Breast epithelium (tissue), 4 donors: ENCODE results near the gene SDK1. TPM values are rescaled to one million over a fixed set of nuclear protein-coding genes. Genes with fewer than 3 reads are reported as not detected.

Source experiments
- DNase-seq, 2 donors: peaks; one replicate each; pipeline ENCODE4 v3.0.0-alpha.2; 2019; ENCODE audit warnings: low spot score in 2 of 2
- H3K27ac ChIP-seq, 2 donors: fragments of 200-600 bp; sonication (generic) in 1 of 2; one replicate each; pipeline ENCODE4 v1.5.1; 2016 to 2019; ENCODE audit warnings: mild to moderate bottlenecking in 1 of 2
- H3K27me3 ChIP-seq, 2 donors: fragments of 200-600 bp; sonication (generic) in 1 of 2; one replicate each; pipeline versions ENCODE4 v1.5.1 to v1.6.0; 2017 to 2019; ENCODE audit warnings: control low read depth in 1 of 2, mild to moderate bottlenecking in 1 of 2
- H3K36me3 ChIP-seq: fragments of 200-600 bp; one replicate; pipeline ENCODE4 v1.5.1; 2019
- H3K4me1 ChIP-seq, 2 donors: fragments of 200-600 bp; sonication (generic); one replicate each; pipeline ENCODE4 v1.5.1; 2016 to 2019; ENCODE audit warnings: control low read depth in 1 of 2
- H3K4me3 ChIP-seq, 3 donors: fragments of 200-600 bp; sonication (generic); 1 replicate in 2 of 3; 2 replicates in 1 of 3; pipeline ENCODE4 v1.5.1; 2016 to 2019; ENCODE audit warnings: mild to moderate bottlenecking in 3 of 3, moderate library complexity in 2 of 3
- H3K9me3 ChIP-seq, 2 donors: fragments of 200-600 bp; sonication (generic) in 1 of 2; one replicate each; pipeline ENCODE4 v1.5.1; 2016 to 2019; ENCODE audit warnings: control low read depth in 1 of 2
- POLR2A ChIP-seq: fragments of 450-650 bp; IDR thresholded peaks from one replicate; pipeline ENCODE4 v1.6.1; 2016; ENCODE audit warnings: antibody characterized with exemption, mild to moderate bottlenecking, moderate library complexity
- POLR2AphosphoS5 ChIP-seq, 3 donors: sonication (generic); formaldehyde crosslinking; IDR thresholded peaks; one replicate each; pipeline ENCODE4 v1.6.1; 2017; ENCODE audit warnings: antibody characterized with exemption in 3 of 3
- intact Hi-C: fragments of 100-400 bp; cut with DNase I; formaldehyde crosslinking; loops from one replicate; pipeline ENCODE4 v1.15.1; 2023; ENCODE audit warnings: low total_unique reads
- total RNA-seq, 3 donors: library from RNA; depleted of rRNA; stranded (reverse); fragments of >200 nt; gene quantifications; one replicate each; pipeline ENCODE4 v1.1.0, GENCODE V29; 2016
- TF ChIP-seq, protein P1 (sequence below), 3 donors: fragments of 450-650 bp; IDR thresholded peaks; one replicate each; pipeline ENCODE4 v1.5.1; 2016 to 2017; ENCODE audit warnings: antibody characterized with exemption in 3 of 3, mild to moderate bottlenecking in 3 of 3, moderate library complexity in 3 of 3

Gene SDK1
- total RNA-seq, 3 donors from 2014 or later = 3.7 to 18.2 (median 6.6) TPM

DNA sequence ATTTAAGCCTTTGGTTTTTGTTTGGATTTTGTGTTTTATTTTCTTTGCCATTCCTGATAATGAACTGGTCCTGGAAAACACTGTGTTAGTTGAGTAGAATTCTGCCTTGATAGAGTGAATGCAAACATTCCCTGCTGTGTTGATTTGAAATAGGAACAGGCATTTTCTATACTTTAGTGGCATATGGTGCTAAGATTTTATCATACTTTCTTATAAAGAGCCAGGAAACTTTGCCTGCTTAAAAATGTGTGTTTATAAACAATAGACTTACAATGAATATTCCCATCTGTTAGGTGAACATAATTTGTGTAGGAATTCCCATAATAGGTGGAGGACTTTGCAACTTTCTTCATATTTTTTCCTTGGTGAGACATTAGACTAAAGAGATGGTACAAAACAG, 333.3 kb downstream of the SDK1 start:
- Histone ChIP-seq H3K4me1 (no peaks in the 10 kb centered on the region), H3K27me3 (no peaks in the 10 kb centered on the region), H3K9me3 (peaks cover 0 to 10% of the 10 kb centered on the region in 2 donors), H3K27ac (no peak overlapping the region), H3K36me3 (no peaks in the 10 kb centered on the region), H3K4me3 (no peak overlapping the region)
- intact Hi-C loops = no loop called here
- TF ChIP-seq, protein P1, sequence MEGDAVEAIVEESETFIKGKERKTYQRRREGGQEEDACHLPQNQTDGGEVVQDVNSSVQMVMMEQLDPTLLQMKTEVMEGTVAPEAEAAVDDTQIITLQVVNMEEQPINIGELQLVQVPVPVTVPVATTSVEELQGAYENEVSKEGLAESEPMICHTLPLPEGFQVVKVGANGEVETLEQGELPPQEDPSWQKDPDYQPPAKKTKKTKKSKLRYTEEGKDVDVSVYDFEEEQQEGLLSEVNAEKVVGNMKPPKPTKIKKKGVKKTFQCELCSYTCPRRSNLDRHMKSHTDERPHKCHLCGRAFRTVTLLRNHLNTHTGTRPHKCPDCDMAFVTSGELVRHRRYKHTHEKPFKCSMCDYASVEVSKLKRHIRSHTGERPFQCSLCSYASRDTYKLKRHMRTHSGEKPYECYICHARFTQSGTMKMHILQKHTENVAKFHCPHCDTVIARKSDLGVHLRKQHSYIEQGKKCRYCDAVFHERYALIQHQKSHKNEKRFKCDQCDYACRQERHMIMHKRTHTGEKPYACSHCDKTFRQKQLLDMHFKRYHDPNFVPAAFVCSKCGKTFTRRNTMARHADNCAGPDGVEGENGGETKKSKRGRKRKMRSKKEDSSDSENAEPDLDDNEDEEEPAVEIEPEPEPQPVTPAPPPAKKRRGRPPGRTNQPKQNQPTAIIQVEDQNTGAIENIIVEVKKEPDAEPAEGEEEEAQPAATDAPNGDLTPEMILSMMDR (IDR thresholded peaks at IDR 0.05) = no peak
- no peak for TF ChIP-seq POLR2AphosphoS5 (IDR thresholded peaks at IDR 0.05)
- TF ChIP-seq POLR2A = no peak
- no peak for DNase-seq

DNA sequence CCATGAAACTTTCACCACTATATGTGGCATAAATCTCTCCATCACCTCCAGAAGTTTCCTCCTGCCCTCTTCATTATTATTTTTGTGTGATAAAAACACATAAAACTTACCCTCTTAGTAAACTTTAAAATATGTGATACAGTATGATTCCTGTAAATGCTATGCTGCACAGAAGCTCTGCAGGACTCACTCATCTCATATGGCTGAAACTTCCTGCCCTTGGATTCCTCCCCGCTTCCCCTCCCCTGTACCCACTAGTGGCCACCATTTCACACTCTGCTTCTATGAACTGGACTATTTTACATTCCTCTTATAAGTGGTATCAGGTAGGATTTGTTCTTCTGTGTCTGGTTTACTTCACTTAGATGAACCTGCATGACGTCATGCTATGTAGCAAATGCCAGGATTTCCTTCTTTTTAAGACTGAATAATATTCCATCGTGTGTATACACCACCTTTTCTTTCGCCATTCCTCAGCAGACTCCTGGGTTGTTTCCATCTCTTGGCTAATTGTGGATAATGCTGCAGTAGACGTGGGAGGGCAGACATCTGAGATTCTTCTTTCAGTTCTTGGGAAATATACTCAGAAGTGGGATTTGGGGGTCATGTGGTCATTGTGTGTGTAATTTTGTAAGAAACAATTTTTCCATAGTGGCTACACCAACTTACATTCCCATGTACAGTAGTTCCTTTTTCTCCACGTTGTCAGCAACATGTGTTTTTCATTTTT, 335.2 kb downstream of the SDK1 start:
- H3K4me3 ChIP-seq = no peak overlapping the region
- DNase-seq = no peak
- intact Hi-C loops = no loop called here
- TF ChIP-seq POLR2A (no peak), POLR2AphosphoS5 (IDR thresholded peaks at IDR 0.05) (no peak)
- TF ChIP-seq, protein P1 (IDR thresholded peaks at IDR 0.05) = no peak
- H3K36me3 ChIP-seq = no peaks in the 10 kb centered on the region
- no peaks in the 10 kb centered on the region for H3K9me3 ChIP-seq
- H3K27me3 ChIP-seq = no peaks in the 10 kb centered on the region
- no peak overlapping the region for H3K27ac ChIP-seq
- H3K4me1 ChIP-seq = no peaks in the 10 kb centered on the region

DNA sequence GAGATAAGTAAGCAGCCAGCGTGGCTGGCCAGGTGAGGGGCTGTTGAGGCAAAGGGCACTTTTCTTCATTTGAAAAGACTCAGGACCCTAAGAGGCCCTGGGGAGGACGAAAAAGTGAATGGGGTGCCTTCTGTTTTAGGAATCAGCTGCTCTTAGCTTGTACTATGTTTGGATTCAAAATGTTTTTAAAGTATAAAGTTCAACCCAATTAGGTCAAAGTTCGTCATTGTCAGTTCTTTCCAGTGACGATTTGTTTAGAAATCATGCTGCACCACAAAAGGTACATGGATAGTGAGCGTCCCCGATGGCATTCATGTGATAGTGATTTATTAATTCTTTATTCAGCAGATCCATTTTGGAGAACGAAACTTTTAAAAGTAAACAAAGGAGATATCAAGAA, 338.2 kb downstream of the SDK1 start:
- H3K9me3 ChIP-seq = no peaks in the 10 kb centered on the region
- H3K27ac ChIP-seq = no peak overlapping the region
- H3K4me1 ChIP-seq = no peaks in the 10 kb centered on the region
- no peaks in the 10 kb centered on the region for H3K36me3 ChIP-seq
- no peak for DNase-seq
- H3K27me3 ChIP-seq = no peaks in the 10 kb centered on the region
- intact Hi-C loops = no loop called here
- H3K4me3 ChIP-seq = no peak overlapping the region
- TF ChIP-seq POLR2A (no peak), POLR2AphosphoS5 (IDR thresholded peaks at IDR 0.05) (no peak)
- TF ChIP-seq, protein P1 (IDR thresholded peaks at IDR 0.05) = no peak

DNA sequence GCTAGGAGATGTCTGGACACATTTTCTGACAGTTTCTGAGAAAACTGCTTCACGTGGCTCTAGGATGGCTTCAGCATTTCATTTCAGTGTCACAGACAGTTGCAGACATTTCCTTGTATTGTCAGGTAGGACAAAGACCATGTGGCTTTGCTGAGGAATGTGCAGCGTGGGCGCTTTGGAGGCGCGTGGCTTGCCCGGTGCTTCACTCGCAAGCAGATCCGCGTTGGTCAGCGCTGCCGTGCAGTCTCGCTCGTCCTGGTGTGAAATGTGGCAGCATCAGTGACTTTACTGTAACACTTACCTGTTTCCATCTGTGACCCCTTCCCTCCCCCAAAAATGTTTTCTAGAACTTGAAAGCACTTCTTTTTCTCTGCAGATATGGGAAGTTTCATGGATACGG, 340.5 kb downstream of the SDK1 start:
- Histone ChIP-seq H3K27ac (no peak overlapping the region), H3K4me3 (no peak overlapping the region), H3K36me3 (no peaks in the 10 kb centered on the region), H3K9me3 (no peaks in the 10 kb centered on the region), H3K27me3 (no peaks in the 10 kb centered on the region), H3K4me1 (no peaks in the 10 kb centered on the region)
- TF ChIP-seq POLR2AphosphoS5 (IDR thresholded peaks at IDR 0.05) = no peak
- TF ChIP-seq, protein P1 (IDR thresholded peaks at IDR 0.05) = no peak
- intact Hi-C loops = no loop called here
- DNase-seq = no peak

DNA sequence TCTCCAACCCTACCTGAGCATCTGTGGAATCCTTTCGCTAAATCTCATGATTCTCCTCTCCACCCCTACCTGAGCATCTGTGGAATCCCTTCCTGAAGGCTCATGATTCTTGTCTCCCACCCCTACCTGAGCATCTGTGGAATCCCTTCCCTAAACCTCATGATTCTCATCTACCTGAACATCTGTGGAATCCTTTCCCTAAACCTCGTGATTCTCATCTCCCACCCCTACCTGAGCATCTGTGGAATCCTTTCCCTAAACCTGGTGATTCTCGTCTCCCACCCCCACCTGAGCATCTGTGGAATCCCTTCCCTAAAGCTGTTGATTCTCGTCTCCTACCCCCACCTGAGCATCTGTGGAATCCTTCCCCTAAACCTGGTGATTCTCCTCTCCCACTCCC, 342.0 kb downstream of the SDK1 start:
- Histone ChIP-seq H3K36me3 (no peaks in the 10 kb centered on the region), H3K4me1 (no peaks in the 10 kb centered on the region), H3K27me3 (no peaks in the 10 kb centered on the region), H3K9me3 (no peaks in the 10 kb centered on the region), H3K27ac (no peak overlapping the region), H3K4me3 (no peak overlapping the region)
- intact Hi-C loops = no loop called here
- TF ChIP-seq, protein P1 (IDR thresholded peaks at IDR 0.05) = no peak
- TF ChIP-seq POLR2A (no peak), POLR2AphosphoS5 (IDR thresholded peaks at IDR 0.05) (no peak)
- DNase-seq = no peak
